ENCODE results near the gene P2RX1. TPM values are rescaled to one million over a fixed set of nuclear protein-coding genes. Genes with fewer than 3 reads are reported as not detected.
"Not testable (repeated sequence)": the region's sequence is repeated elsewhere in the genome, so short reads cannot be mapped to it uniquely, and the experiment has no call there.

P2RX1 gene
- total RNA-seq, 4 donors from 2014 or later: 0.82 to 11.2 (median 7.0) TPM

DNA sequence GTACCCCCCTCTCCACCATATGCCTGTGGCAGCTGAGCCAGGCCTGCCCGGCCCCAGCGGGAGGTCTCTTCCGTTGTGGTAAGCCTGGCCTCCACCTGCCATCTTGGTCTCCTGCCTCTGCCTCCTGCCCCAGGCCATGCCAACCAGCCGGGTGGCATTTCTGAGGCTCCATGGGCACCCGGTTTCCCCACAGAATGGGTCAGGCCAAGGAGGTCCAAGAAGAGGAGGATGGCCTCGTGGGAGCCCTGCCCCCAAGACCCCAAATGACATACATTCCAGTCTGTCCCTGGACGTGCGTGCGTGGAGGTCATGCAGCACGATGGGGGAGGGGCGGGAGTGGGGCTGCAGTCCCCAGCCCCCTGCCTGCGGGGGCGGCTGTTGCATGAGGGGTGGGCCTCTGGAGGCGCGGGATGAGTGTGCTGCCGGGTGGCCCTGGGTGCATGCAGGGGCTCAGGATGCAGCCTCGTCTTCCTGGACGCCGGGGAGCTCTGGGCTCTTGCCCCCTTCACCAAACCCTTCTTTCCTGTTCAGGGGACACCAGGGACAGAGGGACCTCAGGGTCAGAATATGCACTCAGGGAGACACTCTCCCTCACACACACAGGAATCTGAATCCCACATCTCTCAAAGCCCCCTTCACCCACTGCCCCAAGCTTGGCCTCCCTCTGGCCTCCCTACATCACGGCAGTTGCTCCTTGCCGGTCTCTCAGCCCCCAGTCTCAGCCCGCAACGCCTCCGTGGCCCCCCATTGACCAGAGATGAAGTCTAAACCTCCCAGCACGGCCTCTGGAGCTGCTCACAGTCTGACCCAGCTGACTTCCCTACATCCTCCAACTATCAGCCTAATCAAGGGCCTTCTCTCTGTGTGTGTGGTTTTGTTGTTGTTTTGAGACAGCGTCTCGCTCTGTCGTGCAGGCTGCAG lies 54.2 kb downstream of the P2RX1 start:
- peaks cover 0 to 14% (median 0%) of the 10 kb centered on the region in 4 donors for H3K4me1 ChIP-seq
- intact Hi-C loops (cut with DNase I; ENCODE audit: low total_unique reads): loop anchor here (10.0 kb wide), 1 partner anchor 143 kb away; no protein-coding TSS in a partner anchor
- TF ChIP-seq POLR2A (IDR thresholded peaks at IDR 0.05) (no peak), EP300 (IDR thresholded peaks at IDR 0.05; ENCODE audit: low read depth) (no peak), POLR2AphosphoS5 (IDR thresholded peaks at IDR 0.05) (no peak), CTCF (IDR thresholded peaks at IDR 0.05) (no peak)
- H3K36me3 ChIP-seq: no peaks in the 10 kb centered on the region
- in situ Hi-C loops (cut with MboI; ENCODE audit: low pct_ligation_motif_present in 1 of 4, low pct_unique_long_range_greater_than_20kb in 1 of 4, low sequenced_read_pairs in 3 of 4): no loop called here
- no peak for DNase-seq
- no peaks in the 10 kb centered on the region for H3K9me3 ChIP-seq
- no peak overlapping the region for H3K27ac ChIP-seq
- H3K4me3 ChIP-seq: no peak overlapping the region
- 86 to 90% methylated on average over 2 to 26 of the region's 28 CpGs for WGBS, 2 donors (ENCODE audit: low coverage in 1 of 2)
- H3K27me3 ChIP-seq: no peaks in the 10 kb centered on the region

DNA sequence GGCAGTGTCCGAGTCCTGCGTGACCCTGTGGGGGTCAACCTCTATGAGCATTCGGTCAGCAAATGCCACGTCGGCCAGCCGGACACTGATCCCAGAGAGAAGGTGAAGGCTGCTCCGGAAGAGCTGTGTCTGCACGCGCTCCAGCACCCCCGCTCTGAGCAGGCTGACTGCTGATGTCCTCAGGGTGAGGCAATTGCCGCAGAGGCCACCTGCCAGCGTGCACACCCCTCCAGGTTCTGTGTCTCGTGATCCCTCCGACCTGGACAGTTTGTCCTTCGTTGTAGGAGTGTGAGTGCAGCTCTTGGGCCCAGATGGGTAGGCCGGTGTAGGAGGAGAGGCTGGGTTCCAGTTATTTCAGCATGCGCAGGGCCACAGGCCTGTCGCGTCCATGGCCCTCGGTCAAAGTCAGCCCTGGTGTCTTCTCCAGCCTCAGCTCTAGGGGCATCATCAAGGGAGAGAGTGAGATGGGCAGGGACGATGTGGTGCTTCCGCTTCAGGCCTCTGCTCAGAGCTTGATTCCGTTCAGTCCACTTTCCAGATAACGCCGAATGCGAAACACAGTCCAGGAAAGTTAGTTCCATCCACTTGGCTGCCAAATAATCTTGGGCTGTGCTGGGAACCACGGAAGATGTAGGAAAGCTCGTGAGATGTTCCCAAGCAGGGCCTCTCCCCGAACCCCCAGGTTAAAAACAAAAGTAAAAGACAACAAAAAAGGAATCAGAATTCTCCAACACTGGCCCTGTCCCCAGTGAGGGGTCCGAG lies 55.1 kb downstream of the P2RX1 start:
- intact Hi-C loops (cut with DNase I; ENCODE audit: low total_unique reads) (loop anchor here (10.0 kb wide), 1 partner anchor 144 kb away; no protein-coding TSS in a partner anchor), in situ Hi-C loops (cut with MboI; ENCODE audit: low pct_ligation_motif_present in 1 of 4, low pct_unique_long_range_greater_than_20kb in 1 of 4, low sequenced_read_pairs in 3 of 4) (no loop called here)
- Histone ChIP-seq H3K36me3 (no peaks in the 10 kb centered on the region), H3K4me1 (peaks cover 0 to 14% (median 0%) of the 10 kb centered on the region in 4 donors), H3K27me3 (no peaks in the 10 kb centered on the region), H3K4me3 (no peak overlapping the region), H3K9me3 (no peaks in the 10 kb centered on the region), H3K27ac (no peak overlapping the region)
- no peak for DNase-seq
- WGBS, 2 donors (ENCODE audit: low coverage in 1 of 2): 93% methylated on average over 26 of the region's 30 CpGs; no CpG with 5 or more reads in 1 of the 2 donors
- no peak for TF ChIP-seq EP300 (IDR thresholded peaks at IDR 0.05; ENCODE audit: low read depth)
- no peak for TF ChIP-seq POLR2A (IDR thresholded peaks at IDR 0.05)

GRCh38 chr17:3859940-3860339 lies 56.3 kb downstream of the P2RX1 start:
- Histone ChIP-seq H3K9me3 (no peaks in the 10 kb centered on the region), H3K27me3 (no peaks in the 10 kb centered on the region), H3K4me1 (peaks cover 0 to 11% (median 0%) of the 10 kb centered on the region in 4 donors), H3K36me3 (no peaks in the 10 kb centered on the region), H3K4me3 (no peak overlapping the region), H3K27ac (no peak overlapping the region)
- 61 to 63% methylated on average over 3 to 9 of the region's 9 CpGs for WGBS, 2 donors (ENCODE audit: low coverage in 1 of 2)
- no peak for DNase-seq
- intact Hi-C loops (cut with DNase I; ENCODE audit: low total_unique reads) (loop anchor here (10.0 kb wide), 1 partner anchor 145 kb away; no protein-coding TSS in a partner anchor), in situ Hi-C loops (cut with MboI; ENCODE audit: low pct_ligation_motif_present in 1 of 4, low pct_unique_long_range_greater_than_20kb in 1 of 4, low sequenced_read_pairs in 3 of 4) (no loop called here)
- no peak for TF ChIP-seq POLR2A (IDR thresholded peaks at IDR 0.05)
- TF ChIP-seq CTCF (IDR thresholded peaks at IDR 0.05): no peak
- no peak for TF ChIP-seq POLR2AphosphoS5 (IDR thresholded peaks at IDR 0.05)
- TF ChIP-seq EP300 (IDR thresholded peaks at IDR 0.05; ENCODE audit: low read depth): no peak

- no peaks in the 10 kb centered on the region for H3K9me3 ChIP-seq
- H3K27me3 ChIP-seq: no peaks in the 10 kb centered on the region
- intact Hi-C loops (cut with DNase I; ENCODE audit: low total_unique reads) (no loop called here), in situ Hi-C loops (cut with MboI; ENCODE audit: low pct_ligation_motif_present in 1 of 4, low pct_unique_long_range_greater_than_20kb in 1 of 4, low sequenced_read_pairs in 3 of 4) (no loop called here)
- no peak overlapping the region for H3K4me3 ChIP-seq
- H3K36me3 ChIP-seq: no peaks in the 10 kb centered on the region
- TF ChIP-seq POLR2AphosphoS5 (IDR thresholded peaks at IDR 0.05): no peak
- no peak for TF ChIP-seq EP300 (IDR thresholded peaks at IDR 0.05; ENCODE audit: low read depth)
- no peak for TF ChIP-seq POLR2A (IDR thresholded peaks at IDR 0.05)
- no peak for TF ChIP-seq CTCF (IDR thresholded peaks at IDR 0.05)
- peaks cover 0 to 10% (median 0%) of the 10 kb centered on the region in 4 donors for H3K4me1 ChIP-seq
- WGBS, 2 donors (ENCODE audit: low coverage in 1 of 2): 72 to 82% methylated on average over 3 to 16 of the region's 16 CpGs
- no peak overlapping the region for H3K27ac ChIP-seq
- DNase-seq: no peak
These were observed 58.8 kb downstream of the P2RX1 start for GRCh38 chr17:3857261-3858105.

GRCh38 chr17:3854204-3854603 lies 62.1 kb downstream of the P2RX1 start:
- H3K4me1 ChIP-seq; H3K27ac ChIP-seq; H3K27me3 ChIP-seq; in situ Hi-C loops (cut with MboI; ENCODE audit: low pct_ligation_motif_present in 1 of 4, low pct_unique_long_range_greater_than_20kb in 1 of 4, low sequenced_read_pairs in 3 of 4); DNase-seq; intact Hi-C loops (cut with DNase I; ENCODE audit: low total_unique reads); H3K9me3 ChIP-seq; H3K4me3 ChIP-seq; H3K36me3 ChIP-seq: not testable (repeated sequence)
- no CpG with 5 or more reads among the region's 36 CpGs for WGBS, 2 donors (ENCODE audit: low coverage in 1 of 2)
